ENCODE data around the gene ULBP3.
A peak's percentile ranks its signal among the peaks of the same experiment; 100 is the strongest.

Gene ULBP3

GRCh38 chr6:150068720-150069648 lies at the start of gene ULBP3:
ULBP3 (minus strand) TSS chr6:150069121; CDS start chr6:150069066, 55 bp downstream.
- DNase-seq: peak; percentile 80 to 85

- no peak for DNase-seq
These were observed 49.7 kb upstream of the ULBP3 start for GRCh38 chr6:150118627-150119026.

GRCh38 chr6:150118203-150118602 lies 49.3 kb upstream of the ULBP3 start:
- DNase-seq: no peak

- DNase-seq: no peak
These were observed 47.4 kb upstream of the ULBP3 start for GRCh38 chr6:150116200-150116800.

- DNase-seq: no peak
These were observed 46.8 kb upstream of the ULBP3 start for GRCh38 chr6:150115769-150116168.

- DNase-seq: no peak
These were observed 43.3 kb upstream of the ULBP3 start for GRCh38 chr6:150112233-150112632.

GRCh38 chr6:150102750-150103270 lies 33.9 kb upstream of the ULBP3 start:
- DNase-seq: no peak

DNA sequence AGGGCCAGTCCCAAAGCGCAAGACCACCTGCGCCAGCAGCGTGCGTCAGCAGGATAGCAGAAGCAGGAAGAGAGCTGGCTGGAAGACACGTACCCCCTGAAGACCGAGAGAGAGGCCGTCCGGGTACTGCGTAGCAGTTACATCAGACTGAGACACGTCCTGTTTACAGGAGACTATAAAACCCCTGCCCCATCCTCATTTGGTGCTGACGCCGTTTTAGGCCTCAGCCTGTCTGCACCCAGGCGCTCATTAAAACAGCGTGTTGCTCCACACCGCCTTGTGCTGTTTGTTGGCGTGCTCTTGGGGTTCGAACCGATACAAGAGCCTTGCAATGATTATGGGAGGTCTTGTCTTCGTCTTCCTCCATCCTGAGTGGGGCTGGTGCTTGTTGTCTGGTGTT lies 31.8 kb upstream of the ULBP3 start:
- no peak for DNase-seq

- no peak for DNase-seq
These were observed 31.0 kb upstream of the ULBP3 start for GRCh38 chr6:150099953-150100352.

DNA sequence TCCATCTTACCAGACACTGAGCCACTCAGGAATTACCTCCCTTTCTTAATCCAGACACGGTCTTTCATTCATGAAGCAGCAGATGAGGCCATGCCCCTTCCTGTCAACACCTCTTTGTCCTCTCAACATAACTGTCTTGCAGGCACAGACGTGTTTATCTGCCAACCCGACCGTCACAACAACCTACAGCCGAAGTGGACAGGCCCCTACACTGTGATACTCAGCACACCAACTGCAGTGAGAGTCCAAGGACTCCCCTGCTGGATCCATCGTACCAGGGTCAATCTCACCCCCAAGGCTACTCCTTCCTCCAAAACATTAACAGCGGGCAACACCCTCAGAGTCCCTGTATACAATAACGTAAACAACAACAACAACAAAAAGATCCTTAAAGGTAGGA lies 30.6 kb upstream of the ULBP3 start:
- no peak for DNase-seq

DNA sequence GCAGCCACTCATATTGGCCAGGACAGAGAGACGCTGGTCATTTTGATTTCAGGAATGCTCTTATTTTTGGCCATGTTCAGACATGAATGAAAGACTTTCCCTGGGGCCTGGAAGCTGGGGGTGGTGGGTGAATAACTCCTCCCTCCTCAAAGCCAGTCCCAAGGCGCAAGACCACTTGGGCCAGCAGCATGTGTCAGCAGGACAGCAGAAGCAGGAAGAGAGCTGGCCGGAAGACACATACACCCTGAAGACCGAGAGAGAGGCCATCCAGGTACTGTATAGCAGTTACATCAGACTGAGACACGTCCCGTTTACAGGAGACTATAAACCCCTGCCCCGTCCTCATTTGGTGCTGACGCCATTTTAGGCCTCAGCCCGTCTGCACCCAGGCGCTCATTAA lies 29.2 kb upstream of the ULBP3 start:
- DNase-seq: no peak

DNA sequence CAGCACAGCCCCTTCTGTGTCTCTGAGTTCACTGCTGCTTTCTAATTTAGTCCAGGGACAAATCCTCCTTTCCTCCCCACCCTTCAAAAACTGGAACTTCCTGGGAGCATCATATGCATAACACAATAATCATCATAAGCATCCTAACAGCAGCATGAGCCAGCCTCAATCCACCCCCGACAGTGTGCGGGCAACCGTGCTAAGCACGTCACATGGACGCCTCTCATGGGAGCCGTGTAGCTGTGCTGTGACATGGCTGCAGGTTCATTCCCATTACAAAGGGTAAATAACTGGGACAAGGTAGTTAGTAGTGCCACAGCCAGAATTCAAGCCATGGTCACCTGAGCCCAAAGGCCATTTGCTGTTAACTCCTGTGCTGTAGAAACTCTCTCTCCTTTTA lies 24.5 kb upstream of the ULBP3 start:
- DNase-seq: no peak

DNA sequence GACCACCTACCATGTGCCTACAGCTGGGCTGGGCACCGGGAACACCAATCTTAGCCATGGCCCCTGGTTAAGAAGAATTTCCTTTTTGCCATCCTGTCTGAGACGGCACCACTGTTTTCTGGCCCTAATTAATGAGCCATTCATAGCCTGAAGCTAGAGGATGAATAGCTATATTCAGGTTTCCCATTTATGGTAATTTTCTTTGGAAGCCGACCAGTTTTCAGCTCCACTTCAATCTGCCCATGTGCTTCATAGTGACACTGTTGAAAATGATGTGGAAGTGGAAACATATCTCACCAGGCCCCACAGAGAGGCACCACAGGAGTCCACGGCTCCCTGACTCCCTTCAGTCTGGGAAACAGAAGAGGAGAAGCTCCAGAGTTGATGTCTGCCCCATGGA lies 22.6 kb upstream of the ULBP3 start:
- DNase-seq: no peak

- no peak for DNase-seq
These were observed 21.4 kb upstream of the ULBP3 start for GRCh38 chr6:150090328-150090727.

DNA sequence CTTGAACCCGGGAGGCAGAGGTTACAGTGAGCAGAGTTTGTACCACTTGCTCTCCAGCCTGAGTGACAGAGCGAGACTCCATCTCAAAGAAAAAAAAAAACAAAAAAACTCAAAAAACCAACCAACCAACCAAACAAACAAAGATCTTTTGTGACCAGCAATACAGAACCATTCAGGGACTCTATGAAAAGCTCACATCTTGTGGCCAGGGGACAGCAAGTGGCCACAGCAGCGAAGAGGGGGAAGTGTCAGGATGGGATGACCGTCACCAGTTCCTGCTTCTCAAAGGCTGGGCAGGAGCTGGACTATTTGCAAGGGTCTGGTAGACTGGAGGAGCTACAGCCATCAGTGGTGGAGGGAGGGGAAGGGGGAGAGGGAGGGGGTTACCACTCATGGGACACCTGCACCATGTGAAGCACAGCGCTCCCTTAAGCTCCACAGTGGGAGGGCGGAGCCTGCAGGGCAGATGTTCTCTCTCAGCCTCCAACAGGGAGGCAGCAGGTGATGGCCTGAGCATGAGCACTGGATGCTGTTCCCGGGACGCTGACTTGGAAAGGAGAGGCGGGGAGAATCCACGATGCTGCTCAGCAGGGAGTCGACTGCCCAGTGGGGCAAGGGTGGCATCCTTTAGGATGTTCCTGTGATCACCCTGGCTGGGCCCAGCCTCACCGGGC lies 19.7 kb upstream of the ULBP3 start:
- DNase-seq: no peak

DNA sequence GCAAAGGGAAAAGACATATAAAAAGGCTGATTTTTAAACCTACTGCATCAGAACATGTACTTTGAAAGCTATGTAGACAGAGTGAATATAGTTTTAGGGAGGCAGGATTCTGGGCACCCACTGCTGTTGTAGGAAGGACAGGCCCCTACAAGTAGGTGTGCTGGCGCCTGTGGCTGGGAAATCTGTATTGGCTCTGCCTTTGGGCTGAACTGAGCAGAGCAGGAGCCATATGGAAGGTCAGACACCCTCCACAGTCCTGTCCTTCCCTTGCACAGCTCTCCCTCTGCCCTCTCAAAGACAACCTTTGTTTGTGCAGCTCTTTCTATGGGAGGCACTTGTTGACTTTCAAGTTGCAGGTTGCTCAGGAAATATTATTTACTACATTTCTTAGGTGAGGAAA lies 18.4 kb upstream of the ULBP3 start:
- DNase-seq: no peak

GRCh38 chr6:150086026-150086425 lies 17.1 kb upstream of the ULBP3 start:
- no peak for DNase-seq

GRCh38 chr6:150084426-150084825 lies 15.5 kb upstream of the ULBP3 start:
- DNase-seq: no peak

DNA sequence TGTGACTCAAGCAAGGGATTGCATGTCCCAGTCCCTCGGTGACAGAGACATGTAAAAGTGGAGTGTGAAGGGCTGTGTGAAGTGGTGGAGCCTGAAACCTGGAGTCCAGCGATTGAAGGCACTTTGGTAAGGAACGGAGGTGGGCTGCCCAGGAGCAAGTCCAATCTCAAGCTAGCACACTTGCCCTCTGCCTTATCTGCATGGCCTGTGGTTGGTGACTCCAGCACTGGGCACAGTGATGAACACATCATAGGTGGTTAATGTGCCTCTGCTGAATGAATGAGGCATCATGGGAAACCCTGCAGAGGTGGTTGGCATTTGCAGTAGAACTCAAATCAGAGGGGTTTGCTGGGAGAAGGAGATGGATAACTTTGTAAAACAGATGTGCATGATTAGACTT lies 14.9 kb upstream of the ULBP3 start:
- no peak for DNase-seq

GRCh38 chr6:150081702-150082101 lies 12.8 kb upstream of the ULBP3 start:
- no peak for DNase-seq

DNA sequence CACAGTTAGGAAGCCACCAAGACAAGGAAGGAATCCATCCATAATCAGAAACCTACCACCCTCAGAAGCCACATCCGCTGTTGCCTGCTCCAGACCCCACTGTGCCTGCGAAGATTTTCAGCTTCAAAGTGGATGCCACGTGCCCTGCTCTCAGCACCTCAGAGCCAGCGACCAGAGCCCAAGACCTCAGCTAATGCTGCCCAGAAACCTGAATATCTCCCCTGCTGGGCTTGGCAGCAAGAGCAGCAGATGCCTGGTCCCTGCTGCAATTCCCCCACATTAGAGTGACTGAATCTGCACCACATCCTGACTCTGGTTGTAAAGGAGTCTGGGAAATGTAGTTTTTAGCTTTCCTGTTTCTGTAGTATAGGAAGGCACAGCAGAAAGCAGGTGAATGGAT lies 10.7 kb upstream of the ULBP3 start:
- peak in 1 of 2 experiments; percentile 27 for DNase-seq

DNA sequence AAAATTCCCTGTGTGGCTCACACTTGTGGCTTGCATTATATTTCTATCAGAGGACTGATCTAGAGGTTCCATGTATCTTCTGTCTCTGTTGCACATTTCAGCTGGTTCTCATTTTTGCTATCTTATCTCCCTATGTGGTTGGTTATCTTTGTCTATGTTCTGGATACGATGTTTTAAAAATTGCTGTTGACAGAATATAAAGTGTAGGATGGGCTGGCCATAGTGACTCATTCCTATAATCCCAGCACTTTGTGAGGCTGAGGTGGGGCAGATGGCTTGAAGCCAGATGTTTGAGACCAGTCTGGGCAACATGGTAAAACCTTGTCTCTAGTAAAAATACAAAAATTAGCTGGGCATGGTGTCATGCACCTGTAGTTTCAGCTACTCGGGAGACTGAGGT lies 9.9 kb upstream of the ULBP3 start:
- DNase-seq: no peak

DNA sequence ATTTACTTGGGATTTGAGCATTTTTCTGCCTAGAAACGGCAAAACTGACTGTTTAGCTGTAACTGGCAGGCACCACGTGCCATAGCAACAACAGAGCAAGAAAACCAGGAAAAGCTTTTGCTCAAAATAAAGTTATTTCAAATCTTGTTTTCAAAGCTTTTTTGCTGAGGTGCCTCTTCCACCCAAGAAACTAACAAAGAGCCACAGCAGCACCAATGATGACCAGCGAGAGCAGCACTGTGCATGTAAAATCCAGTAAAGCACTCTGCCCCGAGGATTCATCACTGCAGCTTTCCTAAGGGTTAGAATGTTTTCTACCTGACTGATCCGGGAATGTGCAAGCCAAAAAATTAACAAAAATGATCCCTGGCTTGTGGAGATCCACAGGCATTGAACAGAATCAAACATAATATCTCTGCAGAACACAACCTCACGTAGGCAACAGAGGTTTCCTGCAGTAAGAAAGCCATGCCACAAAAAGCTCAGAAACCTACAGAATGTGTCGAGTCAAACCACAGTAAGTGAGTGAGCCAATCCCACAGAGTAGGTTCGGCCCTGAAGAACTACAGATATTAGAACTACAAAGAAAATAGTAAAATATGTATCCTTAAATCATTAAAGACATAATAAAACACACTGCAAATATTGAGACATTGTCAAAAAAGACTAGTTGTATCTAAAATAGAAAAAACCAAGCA lies 7.4 kb upstream of the ULBP3 start:
- no peak for DNase-seq
